GM23338 (cell line): ENCODE results near the gene TUBG2.

Experiments used
- CTCF ChIP-seq, 2 experiments: fragments of 200-600 bp in 1 of 2; sonication (generic) in 1 of 2; conservative IDR thresholded peaks; 2 replicates each; pipeline versions ENCODE4 v1.5.1 to v1.6.1; 2016 to 2017; ENCODE audit warnings: antibody characterized with exemption in 2 of 2, low read depth in 2 of 2, mild to moderate bottlenecking in 2 of 2, moderate library complexity in 1 of 2
- EZH2 ChIP-seq: fragments of 200-600 bp; sonication (generic); IDR thresholded peaks from one replicate; pipeline ENCODE4 v1.8.0; 2017; ENCODE audit warnings: antibody characterized with exemption, mild to moderate bottlenecking, low read depth; ENCODE audit not compliant: unreplicated experiment
- EZH2phosphoT487 ChIP-seq: fragments of 200-600 bp; sonication (generic); IDR thresholded peaks from one replicate; pipeline ENCODE4 v1.8.1; 2018; ENCODE audit warnings: antibody characterized with exemption; ENCODE audit not compliant: unreplicated experiment
- POLR2AphosphoS5 ChIP-seq: IDR thresholded peaks from 2 replicates; pipeline ENCODE4 v1.6.1; 2016; ENCODE audit warnings: antibody characterized with exemption, low read depth
- REST ChIP-seq: IDR thresholded peaks from one replicate; pipeline ENCODE4 v1.6.1; 2018; ENCODE audit warnings: antibody characterized with exemption; ENCODE audit not compliant: unreplicated experiment

GRCh38 chr17:42642336-42642735 lies 16.7 kb upstream of the TUBG2 start:
- TF ChIP-seq CTCF (conservative IDR thresholded peaks at IDR 0.05; ENCODE audit: low read depth in 2 of 2) = no peak
- no peak for TF ChIP-seq POLR2AphosphoS5
- no peak for TF ChIP-seq REST
- no peak for TF ChIP-seq EZH2
- TF ChIP-seq EZH2phosphoT487 = no peak
